Mesendoderm (in vitro differentiated cells): Measurements from ENCODE around the gene TMSB10.

Source experiments
- DNase-seq: peaks from one replicate; pipeline ENCODE4 v3.0.0; 2013
- H2AK5ac ChIP-seq: 2 replicates; pipeline ENCODE4 v1.6.1; 2013; ENCODE audit warnings: low read length, inconsistent platforms
- H2BK120ac ChIP-seq: 2 replicates; pipeline ENCODE4 v1.6.1; 2013; ENCODE audit warnings: low read depth, mild to moderate bottlenecking, low read length, moderate library complexity, mixed read lengths
- H2BK15ac ChIP-seq: replicated peaks from 2 replicates; pipeline ENCODE4 v1.6.1; 2013; ENCODE audit warnings: low read depth, mild to moderate bottlenecking, moderate library complexity
- H2BK5ac ChIP-seq: 2 replicates; pipeline ENCODE4 v1.6.1; 2013; ENCODE audit warnings: low read length, inconsistent platforms
- H3K18ac ChIP-seq: 2 replicates; pipeline ENCODE4 v1.6.1; 2013; ENCODE audit warnings: mild to moderate bottlenecking, low read length, mixed read lengths
- H3K23ac ChIP-seq: one replicate; pipeline ENCODE4 v1.6.1; 2013; ENCODE audit warnings: low read length
- H3K27ac ChIP-seq: 2 replicates; pipeline ENCODE4 v1.5.1; 2013; ENCODE audit warnings: low read depth, mild to moderate bottlenecking, inconsistent platforms, low read length, moderate library complexity
- H3K27me3 ChIP-seq: 2 replicates; pipeline ENCODE4 v1.6.1; 2013; ENCODE audit warnings: low read length, control low read depth, mild to moderate bottlenecking, inconsistent platforms; ENCODE audit not compliant: insufficient read depth, poor library complexity
- H3K36me3 ChIP-seq: 2 replicates; pipeline ENCODE4 v1.6.1; 2013; ENCODE audit warnings: low read length, inconsistent platforms; ENCODE audit not compliant: control insufficient read depth, insufficient read depth
- H3K4ac ChIP-seq: one replicate; pipeline ENCODE4 v1.6.1; 2013; ENCODE audit warnings: low read depth, mild to moderate bottlenecking, low read length, moderate library complexity
- H3K4me1 ChIP-seq: 2 replicates; pipeline ENCODE4 v1.6.1; 2013; ENCODE audit warnings: low read depth, low read length, inconsistent platforms; ENCODE audit not compliant: control insufficient read depth
- H3K4me2 ChIP-seq: 2 replicates; pipeline ENCODE4 v1.6.1; 2013; ENCODE audit warnings: low read length
- H3K4me3 ChIP-seq: 2 replicates; pipeline ENCODE4 v1.5.1; 2013; ENCODE audit warnings: mild to moderate bottlenecking, low read length
- H3K56ac ChIP-seq: one replicate; pipeline ENCODE4 v1.6.1; 2013; ENCODE audit warnings: low read length
- H3K79me1 ChIP-seq: 2 replicates; pipeline ENCODE4 v1.6.1; 2013; ENCODE audit warnings: low read length, inconsistent platforms
- H3K79me2 ChIP-seq: 2 replicates; pipeline ENCODE4 v1.6.1; 2013; ENCODE audit warnings: mild to moderate bottlenecking, low read length; ENCODE audit not compliant: control insufficient read depth, insufficient read depth
- H3K9ac ChIP-seq: 2 replicates; pipeline ENCODE4 v1.6.1; 2013; ENCODE audit warnings: low read length, inconsistent platforms
- H4K5ac ChIP-seq: one replicate; pipeline ENCODE4 v1.6.1; 2013; ENCODE audit warnings: low read length
- H4K8ac ChIP-seq: one replicate; pipeline ENCODE4 v1.6.1; 2013; ENCODE audit warnings: low read depth, mild to moderate bottlenecking, control low read depth, low read length, moderate library complexity
- WGBS: extraction: QIAGEN DNeasy Blood & Tissue Kit; methylation state at CpG from one replicate; pipeline ENCODE4 v1.1.7; 2013; ENCODE audit warnings: low lambda C conversion rate, missing lambda C conversion rate; ENCODE audit not compliant: insufficient coverage; ENCODE audit errors: extremely low coverage; 5-methylcytosine and 5-hydroxymethylcytosine counted together

TMSB10 gene

DNA sequence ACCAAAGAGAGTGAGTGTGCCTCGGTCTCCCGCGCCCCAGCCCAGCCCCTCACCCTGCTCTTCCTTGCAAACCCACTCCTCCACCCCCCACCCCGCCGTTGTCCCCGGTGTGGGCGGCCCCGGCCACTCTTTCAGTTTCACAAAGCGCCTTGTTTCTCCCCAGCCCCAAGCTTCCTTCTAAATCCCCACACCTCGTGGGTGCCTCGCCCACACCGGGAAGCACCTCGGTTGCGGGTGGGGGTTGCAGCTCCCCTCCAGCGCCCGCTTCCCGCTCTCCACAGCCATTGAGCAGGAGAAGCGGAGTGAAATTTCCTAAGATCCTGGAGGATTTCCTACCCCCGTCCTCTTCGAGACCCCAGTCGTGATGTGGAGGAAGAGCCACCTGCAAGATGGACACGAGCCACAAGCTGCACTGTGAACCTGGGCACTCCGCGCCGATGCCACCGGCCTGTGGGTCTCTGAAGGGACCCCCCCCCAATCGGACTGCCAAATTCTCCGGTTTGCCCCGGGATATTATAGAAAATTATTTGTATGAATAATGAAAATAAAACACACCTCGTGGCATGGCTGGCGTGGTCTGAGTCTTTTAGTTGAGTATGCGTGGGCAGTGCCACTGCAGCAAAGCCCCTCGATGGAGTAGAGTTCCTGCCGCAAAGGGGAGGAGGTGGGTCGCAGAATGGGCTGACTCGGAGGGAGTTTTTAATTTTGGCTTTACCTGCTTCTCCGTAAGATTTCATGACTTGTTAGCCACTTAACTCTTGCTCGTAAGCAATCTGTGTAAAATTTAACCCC lies 848 bp downstream of the TMSB10 start:
- Histone ChIP-seq H3K18ac (peak overlapping the region; percentile 81), H4K8ac (peak overlapping the region; percentile 30), H3K4me2 (peak overlapping the region; percentile 90), H2BK15ac (no peak overlapping the region), H3K27me3 (no peaks in the 10 kb centered on the region), H3K4me1 (no peaks in the 10 kb centered on the region), H3K56ac (peak overlapping the region; percentile 97), H3K4me3 (peak overlapping the region; percentile 91), H3K27ac (peak overlapping the region; percentile 72), H3K23ac (peak overlapping the region; percentile 91), H3K79me2 (peaks cover 13% of the 10 kb centered on the region), H4K5ac (peak overlapping the region; percentile 82), H2AK5ac (no peak overlapping the region), H3K4ac (peak overlapping the region; percentile 74), H2BK120ac (no peak overlapping the region), H3K36me3 (peaks cover 4% of the 10 kb centered on the region), H3K9ac (peak overlapping the region; percentile 90), H3K79me1 (peaks cover 3% of the 10 kb centered on the region), H2BK5ac (peak overlapping the region; percentile 81)
- no peak for DNase-seq
- WGBS, result no CpG with 5 or more reads among the region's 38 CpGs

GRCh38 chr2:84906900-84907714 lies 1.7 kb downstream of the TMSB10 start:
- Histone ChIP-seq H3K18ac (peak overlapping the region; percentile 81), H3K36me3 (peaks cover 4% of the 10 kb centered on the region)
- DNase-seq, result peak; percentile 92

DNA sequence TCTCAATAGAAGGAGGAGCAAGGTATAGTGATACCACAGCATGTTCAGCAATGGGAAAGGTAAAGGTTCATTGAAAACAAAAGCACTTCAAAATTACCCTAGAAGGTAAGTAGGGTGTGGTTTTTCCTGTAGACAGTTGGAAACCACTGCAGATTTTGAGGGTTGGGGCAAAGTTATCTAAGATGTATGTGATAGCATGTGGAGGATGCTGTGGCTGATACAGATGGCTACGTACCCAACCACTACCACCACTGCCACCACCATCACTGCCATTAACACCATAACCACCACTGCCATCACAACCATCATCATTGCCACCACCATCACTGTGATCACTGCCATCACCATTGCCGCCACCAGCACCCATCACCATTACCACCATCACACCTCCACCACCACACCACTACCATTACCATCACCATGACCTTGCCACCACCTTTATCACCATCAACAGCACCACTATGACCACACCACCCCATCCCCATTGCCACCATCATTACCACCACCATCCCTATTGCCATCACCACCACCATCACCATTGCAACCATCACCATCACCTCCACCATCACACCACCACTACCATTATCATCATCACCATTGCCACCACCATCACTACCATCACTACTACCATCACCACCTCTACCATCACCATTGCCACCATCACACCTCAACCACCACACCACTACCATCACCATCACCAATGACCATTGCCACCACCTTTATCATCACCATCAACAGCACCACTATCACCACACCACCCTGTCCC lies 3.7 kb downstream of the TMSB10 start:
- H4K5ac ChIP-seq, result no peak overlapping the region
- no peak overlapping the region for H3K27ac ChIP-seq
- H3K4me3 ChIP-seq, result no peak overlapping the region
- peaks cover 4% of the 10 kb centered on the region for H3K36me3 ChIP-seq
- H3K56ac ChIP-seq, result no peak overlapping the region
- no peak overlapping the region for H2BK120ac ChIP-seq
- no CpG with 5 or more reads among the region's 2 CpGs for WGBS
- H2AK5ac ChIP-seq, result no peak overlapping the region
- no peak overlapping the region for H3K18ac ChIP-seq
- no peak overlapping the region for H4K8ac ChIP-seq
- H3K4me2 ChIP-seq, result no peak overlapping the region
- H2BK5ac ChIP-seq, result no peak overlapping the region
- peaks cover 3% of the 10 kb centered on the region for H3K79me1 ChIP-seq
- no peaks in the 10 kb centered on the region for H3K4me1 ChIP-seq
- H3K4ac ChIP-seq, result no peak overlapping the region
- no peaks in the 10 kb centered on the region for H3K27me3 ChIP-seq
- no peak overlapping the region for H3K23ac ChIP-seq
- no peak overlapping the region for H3K9ac ChIP-seq
- peaks cover 13% of the 10 kb centered on the region for H3K79me2 ChIP-seq
- DNase-seq, result no peak
- H2BK15ac ChIP-seq, result no peak overlapping the region

More at GRCh38 chr2:84906900-84907714, 1.7 kb downstream of the TMSB10 start:
- Histone ChIP-seq H3K9ac (peak overlapping the region; percentile 90), H3K4me3 (peak overlapping the region; percentile 91), H3K27ac (peak overlapping the region; percentile 72), H3K23ac (peak overlapping the region; percentile 91), H2BK15ac (no peak overlapping the region), H2AK5ac (no peak overlapping the region), H4K5ac (peak overlapping the region; percentile 82), H2BK5ac (peak overlapping the region; percentile 81), H4K8ac (no peak overlapping the region), H3K27me3 (no peaks in the 10 kb centered on the region), H3K4ac (peak overlapping the region; percentile 74), H3K4me1 (no peaks in the 10 kb centered on the region), H2BK120ac (no peak overlapping the region), H3K56ac (peak overlapping the region; percentile 97), H3K79me2 (peaks cover 13% of the 10 kb centered on the region), H3K4me2 (peak overlapping the region; percentile 90), H3K79me1 (peaks cover 3% of the 10 kb centered on the region)
- WGBS, result no CpG with 5 or more reads among the region's 15 CpGs

DNA sequence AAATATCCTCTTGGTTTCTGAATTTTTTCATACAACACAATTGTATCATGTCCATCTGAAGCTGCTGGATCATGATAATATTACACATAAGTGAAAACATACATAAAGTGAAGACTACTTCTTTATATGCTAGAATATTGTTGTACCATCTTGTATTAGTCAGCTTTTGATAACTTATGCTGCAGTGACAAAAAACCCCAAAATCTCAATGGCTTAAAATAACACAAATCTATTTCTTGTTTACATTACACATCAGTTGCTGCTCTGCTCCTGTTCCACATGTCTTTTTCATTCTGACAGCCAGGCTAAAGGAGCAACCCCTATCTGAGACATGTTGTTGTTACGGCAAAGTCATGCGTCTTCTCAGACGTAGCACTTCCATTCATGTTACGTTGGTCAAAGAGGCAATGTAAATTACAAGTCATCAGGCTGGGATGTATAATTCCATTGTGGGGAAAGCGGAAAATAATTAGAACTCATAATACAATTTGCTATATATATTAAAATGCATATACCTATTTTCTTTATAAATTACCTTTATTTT lies 5.8 kb downstream of the TMSB10 start:
- Histone ChIP-seq H3K36me3 (peaks cover 4% of the 10 kb centered on the region), H3K18ac (no peak overlapping the region), H4K5ac (no peak overlapping the region), H2AK5ac (no peak overlapping the region), H2BK120ac (no peak overlapping the region), H2BK5ac (no peak overlapping the region), H3K4ac (no peak overlapping the region), H3K56ac (no peak overlapping the region), H3K79me1 (peaks cover 3% of the 10 kb centered on the region), H3K4me2 (no peak overlapping the region), H3K27me3 (no peaks in the 10 kb centered on the region), H3K4me1 (no peaks in the 10 kb centered on the region), H3K9ac (no peak overlapping the region), H3K27ac (no peak overlapping the region), H3K4me3 (no peak overlapping the region), H4K8ac (no peak overlapping the region), H3K79me2 (peaks cover 7% of the 10 kb centered on the region), H3K23ac (no peak overlapping the region), H2BK15ac (no peak overlapping the region)
- DNase-seq, result no peak
- no CpG with 5 or more reads among the region's 5 CpGs for WGBS

DNA sequence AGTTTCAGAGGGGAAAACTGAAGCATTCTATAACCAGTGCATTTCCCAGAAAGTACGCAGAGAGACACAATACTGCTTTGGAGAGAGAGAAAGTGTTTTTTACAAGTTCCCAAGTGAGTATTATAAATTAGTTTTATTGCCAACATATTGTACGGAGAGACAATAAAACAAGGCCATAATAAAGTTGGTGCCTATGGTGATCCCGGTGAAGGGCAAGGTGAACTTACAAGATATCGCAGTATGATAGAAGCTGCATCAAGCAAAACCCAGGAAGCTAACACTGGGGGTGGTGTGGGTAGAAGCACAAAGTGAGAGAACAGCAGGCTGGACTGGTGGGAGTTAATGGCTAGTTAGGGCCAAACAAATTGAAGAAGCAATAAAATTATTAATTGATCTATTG lies 7.5 kb downstream of the TMSB10 start:
- H4K5ac ChIP-seq, result no peak overlapping the region
- H3K4ac ChIP-seq, result no peak overlapping the region
- no peak overlapping the region for H3K4me2 ChIP-seq
- no peaks in the 10 kb centered on the region for H3K79me1 ChIP-seq
- no peaks in the 10 kb centered on the region for H3K27me3 ChIP-seq
- H3K4me3 ChIP-seq, result no peak overlapping the region
- no peak overlapping the region for H3K56ac ChIP-seq
- H3K4me1 ChIP-seq, result no peaks in the 10 kb centered on the region
- no peak overlapping the region for H3K27ac ChIP-seq
- no peak overlapping the region for H3K23ac ChIP-seq
- no peaks in the 10 kb centered on the region for H3K79me2 ChIP-seq
- no peak overlapping the region for H3K18ac ChIP-seq
- no peak overlapping the region for H3K9ac ChIP-seq
- H2BK5ac ChIP-seq, result no peak overlapping the region
- H4K8ac ChIP-seq, result no peak overlapping the region
- H3K36me3 ChIP-seq, result no peaks in the 10 kb centered on the region
- H2BK120ac ChIP-seq, result no peak overlapping the region
- H2BK15ac ChIP-seq, result no peak overlapping the region
- no CpG with 5 or more reads among the region's 4 CpGs for WGBS
- no peak overlapping the region for H2AK5ac ChIP-seq
- no peak for DNase-seq
